LNCAP (cell line): Measurements from ENCODE around the gene MMP25.

Experiments used
- TF ChIP-seq, protein P1 (sequence below): fragments of 450-650 bp; IDR thresholded peaks from 2 replicates; pipeline ENCODE4 v1.5.1; 2017; ENCODE audit warnings: mild to moderate bottlenecking

The MMP25 gene

DNA sequence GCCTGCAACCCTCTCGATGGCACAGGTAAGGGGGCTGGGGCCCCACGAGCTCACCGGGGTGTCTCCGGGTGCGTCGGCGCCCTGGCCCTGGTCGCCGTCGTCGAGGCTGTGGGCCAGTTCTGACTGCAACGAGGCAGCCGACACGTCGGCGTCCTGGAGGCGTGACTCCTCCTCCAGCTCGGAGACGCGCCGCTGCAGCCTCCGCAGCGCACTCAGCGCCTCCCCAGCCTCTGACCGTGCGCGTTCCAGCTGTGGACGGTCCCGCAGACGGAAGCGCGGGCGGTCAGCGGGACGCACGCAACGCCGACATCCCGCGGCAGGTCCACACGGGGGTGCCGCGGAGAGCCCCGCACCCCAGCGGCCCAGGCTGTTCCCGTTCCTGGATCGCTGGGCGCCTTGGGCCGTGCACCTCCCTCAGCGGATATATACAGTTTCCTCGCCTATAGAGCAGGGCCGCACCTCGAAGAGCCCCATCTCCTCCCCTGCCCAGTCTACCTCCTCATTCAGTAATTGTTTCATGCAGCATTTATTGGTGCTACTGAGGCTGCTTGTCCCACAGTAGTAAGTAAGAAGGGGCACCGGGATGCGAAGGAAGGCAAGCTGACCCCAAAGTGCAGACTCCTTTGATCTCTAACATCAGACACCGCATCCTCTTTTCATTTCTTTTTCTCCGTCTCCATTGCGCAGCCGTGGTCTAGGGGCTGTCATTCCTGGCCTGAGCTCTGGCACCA, 16.7 kb upstream of the MMP25 start:
- TF ChIP-seq, protein P1, sequence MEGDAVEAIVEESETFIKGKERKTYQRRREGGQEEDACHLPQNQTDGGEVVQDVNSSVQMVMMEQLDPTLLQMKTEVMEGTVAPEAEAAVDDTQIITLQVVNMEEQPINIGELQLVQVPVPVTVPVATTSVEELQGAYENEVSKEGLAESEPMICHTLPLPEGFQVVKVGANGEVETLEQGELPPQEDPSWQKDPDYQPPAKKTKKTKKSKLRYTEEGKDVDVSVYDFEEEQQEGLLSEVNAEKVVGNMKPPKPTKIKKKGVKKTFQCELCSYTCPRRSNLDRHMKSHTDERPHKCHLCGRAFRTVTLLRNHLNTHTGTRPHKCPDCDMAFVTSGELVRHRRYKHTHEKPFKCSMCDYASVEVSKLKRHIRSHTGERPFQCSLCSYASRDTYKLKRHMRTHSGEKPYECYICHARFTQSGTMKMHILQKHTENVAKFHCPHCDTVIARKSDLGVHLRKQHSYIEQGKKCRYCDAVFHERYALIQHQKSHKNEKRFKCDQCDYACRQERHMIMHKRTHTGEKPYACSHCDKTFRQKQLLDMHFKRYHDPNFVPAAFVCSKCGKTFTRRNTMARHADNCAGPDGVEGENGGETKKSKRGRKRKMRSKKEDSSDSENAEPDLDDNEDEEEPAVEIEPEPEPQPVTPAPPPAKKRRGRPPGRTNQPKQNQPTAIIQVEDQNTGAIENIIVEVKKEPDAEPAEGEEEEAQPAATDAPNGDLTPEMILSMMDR = no peak

DNA sequence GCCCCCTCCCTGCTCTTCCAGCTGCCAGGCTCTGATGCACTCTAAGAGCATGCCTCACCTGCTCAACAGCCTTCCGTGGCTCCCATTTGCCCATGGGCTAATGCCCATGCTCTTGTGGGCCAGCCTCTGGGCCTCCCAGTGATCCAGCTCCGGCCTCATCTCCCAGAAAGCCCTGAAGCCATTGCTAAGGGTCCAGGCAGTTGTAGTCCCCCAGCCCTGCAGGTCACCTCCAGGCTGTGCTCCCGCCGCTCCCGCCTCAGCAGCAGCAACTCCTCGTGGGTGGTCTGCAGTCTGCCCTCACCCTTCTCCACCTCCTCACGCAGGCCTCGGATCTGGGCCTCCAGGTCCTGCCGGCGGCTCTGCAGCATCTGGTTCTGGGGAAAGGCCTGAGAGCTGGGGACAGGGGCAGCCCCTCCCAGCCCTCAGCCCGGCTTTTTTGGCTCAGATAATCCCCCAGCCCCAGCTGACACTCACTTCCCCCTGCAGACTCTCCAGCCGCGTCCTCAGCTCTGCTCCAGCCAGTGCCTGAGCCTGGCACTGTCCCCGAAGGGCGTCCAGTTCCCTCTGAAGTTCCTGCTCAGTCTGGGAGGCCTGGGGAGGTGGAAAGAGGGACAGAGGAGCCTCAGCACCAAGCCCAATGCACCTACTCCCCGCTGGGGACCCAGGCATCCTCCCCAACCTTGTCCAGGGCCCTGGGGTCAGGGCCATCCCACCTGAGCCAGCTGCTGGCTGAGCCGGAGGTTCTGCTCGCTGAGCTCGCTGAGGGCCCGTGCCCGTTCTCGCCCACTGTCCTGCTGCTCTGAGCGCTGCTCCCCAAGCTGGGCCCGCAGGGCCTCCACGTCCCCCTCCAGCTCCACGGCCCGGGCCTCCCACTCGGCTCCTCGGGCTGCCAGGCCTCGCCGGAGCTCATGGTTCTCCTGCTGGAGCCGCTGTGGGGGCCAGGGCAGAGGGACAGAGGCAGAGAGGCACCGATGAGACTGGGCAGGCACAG, 15.8 kb upstream of the MMP25 start:
- TF ChIP-seq, protein P1 = no peak

DNA sequence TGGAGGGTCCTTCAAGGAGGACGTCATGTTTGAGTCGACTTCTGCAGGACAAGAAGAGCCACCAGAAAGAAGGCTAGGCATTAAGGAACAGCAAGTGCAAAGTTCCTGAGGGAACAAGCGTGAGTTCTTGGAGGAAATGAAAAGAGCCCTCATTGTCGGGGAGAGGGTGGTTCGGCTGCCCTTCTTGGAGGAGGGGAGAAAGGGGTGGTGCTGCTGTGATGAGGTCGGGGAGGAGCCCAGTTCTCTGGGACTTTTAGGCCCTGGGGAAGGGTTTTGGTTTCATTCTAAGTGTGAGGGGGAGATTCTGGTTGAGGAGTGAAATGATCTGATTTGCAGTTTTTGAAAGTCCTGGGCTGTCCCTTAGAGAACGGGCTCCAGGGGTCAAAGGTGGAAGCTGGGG, 13.7 kb upstream of the MMP25 start:
- TF ChIP-seq, protein P1 = no peak

DNA sequence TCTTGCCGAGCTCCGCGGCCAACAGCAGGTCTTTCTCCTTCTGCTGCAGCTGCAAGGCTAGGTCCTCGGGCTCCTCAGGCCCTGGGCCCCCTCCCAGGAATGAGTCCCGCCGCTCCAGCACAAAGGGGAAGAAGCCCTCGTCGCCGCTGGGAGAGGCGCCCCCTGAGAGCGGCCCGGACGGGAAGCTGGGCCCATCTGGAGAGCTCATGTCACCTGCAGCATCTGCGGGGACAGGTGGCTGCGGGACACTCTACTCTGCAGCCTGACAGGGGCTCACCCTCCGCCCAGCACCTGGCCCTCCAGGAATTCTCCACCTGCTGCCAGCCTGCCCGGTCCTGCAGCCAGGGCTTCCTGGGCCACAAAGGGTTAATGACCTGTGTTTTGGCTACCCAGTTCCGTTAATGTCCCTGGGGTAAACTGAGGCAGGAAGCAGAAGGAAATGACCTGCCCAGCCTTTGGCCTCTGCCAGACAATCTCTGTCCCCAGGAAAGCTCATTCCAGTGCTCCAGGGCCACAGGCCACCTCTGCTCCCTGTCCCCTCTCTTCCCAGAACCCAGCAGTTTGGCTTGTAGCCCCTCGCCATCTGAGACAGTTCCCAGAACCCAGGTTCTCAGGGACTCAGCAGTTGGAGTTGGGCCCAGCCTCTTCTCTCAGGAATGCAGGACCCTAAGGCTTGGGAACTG, 10.9 kb upstream of the MMP25 start:
- TF ChIP-seq, protein P1 = no peak

DNA sequence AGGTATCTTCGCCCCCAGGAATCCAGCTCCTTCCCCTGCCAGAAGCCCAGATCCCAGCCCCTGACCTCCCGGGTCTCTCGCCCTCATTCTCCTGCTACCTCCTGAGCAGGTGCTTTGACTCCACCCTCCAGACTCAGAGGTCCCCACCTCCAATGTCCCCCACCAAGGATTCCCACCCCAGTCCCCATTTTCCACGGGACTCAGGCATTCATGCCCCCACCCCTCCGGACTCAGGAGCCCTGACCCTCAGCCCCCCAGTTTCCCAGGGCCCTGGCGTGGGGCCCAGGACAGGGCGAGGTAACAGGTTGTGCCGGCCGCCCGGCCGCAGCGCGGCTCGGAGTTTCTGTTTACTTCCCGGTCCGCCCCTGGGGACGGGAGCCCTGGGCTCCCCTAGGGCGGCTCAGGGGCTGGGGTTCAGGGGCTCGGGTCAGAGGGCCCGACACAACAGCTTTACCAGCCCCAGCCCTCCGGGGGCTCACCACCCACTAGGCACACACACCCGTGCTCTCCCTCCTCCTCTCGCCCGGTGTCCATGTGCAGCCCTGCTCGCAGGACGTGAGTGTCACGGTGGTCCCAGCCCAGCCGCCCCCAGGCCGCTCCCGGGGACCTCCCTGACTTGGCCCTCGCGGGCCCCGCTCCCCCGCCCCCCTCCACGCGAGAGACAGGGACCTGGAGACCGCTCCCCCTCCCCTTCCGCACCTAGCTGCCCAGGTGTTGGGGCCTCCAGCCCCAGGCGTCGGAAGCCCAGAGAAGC, 10.2 kb upstream of the MMP25 start:
- TF ChIP-seq, protein P1 = no peak

DNA sequence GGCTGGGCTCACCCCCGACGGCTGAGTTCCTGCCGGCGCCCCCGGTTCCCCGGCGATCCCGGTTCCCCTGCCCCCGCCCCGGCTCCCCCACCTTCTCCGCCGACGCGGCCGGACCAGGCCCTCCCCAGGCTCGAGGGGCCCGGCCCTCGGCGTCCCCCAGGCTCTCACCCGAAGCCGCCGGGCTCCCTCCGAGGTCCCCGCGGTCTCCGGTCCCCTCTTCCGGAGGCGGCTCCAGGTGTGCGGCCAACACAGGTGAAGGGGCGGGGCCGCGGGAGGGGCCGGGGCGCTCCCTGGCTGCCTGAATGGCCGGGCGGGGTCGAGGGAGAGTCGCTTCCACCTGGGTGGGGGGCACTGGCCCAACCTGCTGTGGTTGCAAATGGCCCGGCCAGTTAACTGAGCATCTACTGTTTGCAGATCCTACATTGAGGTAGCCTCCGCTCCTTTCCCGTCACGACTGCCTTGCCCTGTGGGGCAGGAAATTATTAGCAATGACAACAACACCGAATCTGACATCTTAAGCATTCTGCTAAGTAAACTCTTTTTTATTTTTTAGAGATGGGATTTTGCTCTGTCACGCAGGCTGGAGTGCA, 9.5 kb upstream of the MMP25 start, which contains the start of gene BICDL2:
Gene BICDL2 (minus strand): TSS at position 219 of the 590 bp plus-strand sequence. CDS start 1,448 bp downstream, outside the sequence.
- TF ChIP-seq, protein P1 = no peak
